ENCODE data around the gene ANXA2.

DNA sequence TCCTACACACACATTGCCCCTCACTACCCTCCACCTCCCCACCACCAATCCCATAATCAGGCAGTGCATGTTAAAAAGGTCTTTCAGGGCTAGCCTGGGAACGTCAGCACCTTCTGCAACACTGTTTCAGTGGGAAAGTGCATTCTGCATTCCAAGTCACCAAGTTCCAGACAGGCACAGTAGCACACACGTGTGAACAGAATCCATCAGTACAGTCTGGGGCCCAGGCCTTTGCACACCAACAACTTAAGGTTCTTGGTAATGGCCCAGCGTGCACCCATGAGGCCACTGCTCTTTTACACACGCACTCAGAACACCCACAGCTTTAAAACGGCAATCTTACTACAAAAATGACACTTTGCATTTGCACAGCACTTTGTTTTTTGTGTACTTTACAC, 1.2 kb downstream of the ANXA2 start:
- TF ChIP-seq POLR2A (IDR thresholded peaks at IDR 0.05) = no peak
- TF ChIP-seq CTCF (IDR thresholded peaks at IDR 0.05) = no peak
